ENCODE results near the gene PAXX.

DNA sequence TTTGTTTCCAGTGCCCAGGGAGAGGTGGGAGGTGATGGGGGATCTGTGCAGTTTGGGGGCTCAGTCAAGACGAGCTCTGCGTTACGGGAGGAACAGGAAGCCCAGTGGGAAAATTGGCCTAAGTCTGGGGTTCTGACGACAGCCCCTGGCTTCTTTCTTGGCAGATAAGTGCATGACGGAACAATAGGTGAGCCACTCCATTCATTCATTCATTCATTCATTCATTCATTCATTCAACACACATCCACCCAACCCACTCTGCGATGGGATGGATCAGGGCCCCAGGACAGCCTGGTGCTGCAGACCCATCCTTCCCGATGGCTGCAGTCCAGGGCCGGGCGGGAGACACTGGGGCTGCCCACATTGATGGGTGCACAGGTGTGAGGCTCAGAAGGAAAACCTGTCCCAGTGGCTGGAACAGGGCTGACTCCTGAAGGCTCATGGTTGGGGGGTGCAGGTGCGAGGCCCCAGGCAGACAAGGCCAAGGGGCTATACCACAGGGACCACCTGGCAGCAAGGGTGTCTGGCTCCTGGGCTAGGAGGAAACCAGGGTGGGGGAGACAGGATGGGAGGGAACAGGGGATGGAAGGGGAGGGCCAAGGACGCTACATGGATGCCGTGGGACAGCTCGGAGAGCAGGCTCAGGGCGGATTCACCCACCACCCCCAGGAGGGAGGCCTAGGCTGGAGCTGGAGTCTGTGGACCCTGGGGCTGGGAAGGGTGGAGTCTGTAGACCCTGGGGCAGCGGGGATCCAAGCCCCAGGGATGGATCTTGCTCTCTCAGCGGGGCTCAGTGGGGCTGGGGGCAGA, 11.3 kb upstream of the PAXX start:
- TF ChIP-seq, protein P1, sequence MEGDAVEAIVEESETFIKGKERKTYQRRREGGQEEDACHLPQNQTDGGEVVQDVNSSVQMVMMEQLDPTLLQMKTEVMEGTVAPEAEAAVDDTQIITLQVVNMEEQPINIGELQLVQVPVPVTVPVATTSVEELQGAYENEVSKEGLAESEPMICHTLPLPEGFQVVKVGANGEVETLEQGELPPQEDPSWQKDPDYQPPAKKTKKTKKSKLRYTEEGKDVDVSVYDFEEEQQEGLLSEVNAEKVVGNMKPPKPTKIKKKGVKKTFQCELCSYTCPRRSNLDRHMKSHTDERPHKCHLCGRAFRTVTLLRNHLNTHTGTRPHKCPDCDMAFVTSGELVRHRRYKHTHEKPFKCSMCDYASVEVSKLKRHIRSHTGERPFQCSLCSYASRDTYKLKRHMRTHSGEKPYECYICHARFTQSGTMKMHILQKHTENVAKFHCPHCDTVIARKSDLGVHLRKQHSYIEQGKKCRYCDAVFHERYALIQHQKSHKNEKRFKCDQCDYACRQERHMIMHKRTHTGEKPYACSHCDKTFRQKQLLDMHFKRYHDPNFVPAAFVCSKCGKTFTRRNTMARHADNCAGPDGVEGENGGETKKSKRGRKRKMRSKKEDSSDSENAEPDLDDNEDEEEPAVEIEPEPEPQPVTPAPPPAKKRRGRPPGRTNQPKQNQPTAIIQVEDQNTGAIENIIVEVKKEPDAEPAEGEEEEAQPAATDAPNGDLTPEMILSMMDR (IDR thresholded peaks at IDR 0.05 in 2 of 3, conservative IDR thresholded peaks at IDR 0.05 in 1 of 3; ENCODE audit: borderline replicate concordance in 1 of 3, insufficient read depth in 1 of 3, low read depth in 2 of 3, low read length in 2 of 3): no peak
- TF ChIP-seq POLR2A (IDR thresholded peaks at IDR 0.05; ENCODE audit: borderline replicate concordance, extremely low read depth, insufficient read depth, insufficient read length): no peak
- TF ChIP-seq EZH2phosphoT487 (IDR thresholded peaks at IDR 0.05; ENCODE audit: borderline replicate concordance): no peak
- TF ChIP-seq, protein P2, sequence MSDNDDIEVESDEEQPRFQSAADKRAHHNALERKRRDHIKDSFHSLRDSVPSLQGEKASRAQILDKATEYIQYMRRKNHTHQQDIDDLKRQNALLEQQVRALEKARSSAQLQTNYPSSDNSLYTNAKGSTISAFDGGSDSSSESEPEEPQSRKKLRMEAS (IDR thresholded peaks at IDR 0.05): no peak
- TF ChIP-seq, protein P3, sequence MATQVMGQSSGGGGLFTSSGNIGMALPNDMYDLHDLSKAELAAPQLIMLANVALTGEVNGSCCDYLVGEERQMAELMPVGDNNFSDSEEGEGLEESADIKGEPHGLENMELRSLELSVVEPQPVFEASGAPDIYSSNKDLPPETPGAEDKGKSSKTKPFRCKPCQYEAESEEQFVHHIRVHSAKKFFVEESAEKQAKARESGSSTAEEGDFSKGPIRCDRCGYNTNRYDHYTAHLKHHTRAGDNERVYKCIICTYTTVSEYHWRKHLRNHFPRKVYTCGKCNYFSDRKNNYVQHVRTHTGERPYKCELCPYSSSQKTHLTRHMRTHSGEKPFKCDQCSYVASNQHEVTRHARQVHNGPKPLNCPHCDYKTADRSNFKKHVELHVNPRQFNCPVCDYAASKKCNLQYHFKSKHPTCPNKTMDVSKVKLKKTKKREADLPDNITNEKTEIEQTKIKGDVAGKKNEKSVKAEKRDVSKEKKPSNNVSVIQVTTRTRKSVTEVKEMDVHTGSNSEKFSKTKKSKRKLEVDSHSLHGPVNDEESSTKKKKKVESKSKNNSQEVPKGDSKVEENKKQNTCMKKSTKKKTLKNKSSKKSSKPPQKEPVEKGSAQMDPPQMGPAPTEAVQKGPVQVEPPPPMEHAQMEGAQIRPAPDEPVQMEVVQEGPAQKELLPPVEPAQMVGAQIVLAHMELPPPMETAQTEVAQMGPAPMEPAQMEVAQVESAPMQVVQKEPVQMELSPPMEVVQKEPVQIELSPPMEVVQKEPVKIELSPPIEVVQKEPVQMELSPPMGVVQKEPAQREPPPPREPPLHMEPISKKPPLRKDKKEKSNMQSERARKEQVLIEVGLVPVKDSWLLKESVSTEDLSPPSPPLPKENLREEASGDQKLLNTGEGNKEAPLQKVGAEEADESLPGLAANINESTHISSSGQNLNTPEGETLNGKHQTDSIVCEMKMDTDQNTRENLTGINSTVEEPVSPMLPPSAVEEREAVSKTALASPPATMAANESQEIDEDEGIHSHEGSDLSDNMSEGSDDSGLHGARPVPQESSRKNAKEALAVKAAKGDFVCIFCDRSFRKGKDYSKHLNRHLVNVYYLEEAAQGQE (IDR thresholded peaks at IDR 0.05; ENCODE audit: low read depth): no peak
- no peak for TF ChIP-seq FOSL1 (IDR thresholded peaks at IDR 0.05; ENCODE audit: low read depth)
- no peak for TF ChIP-seq ATF3 (IDR thresholded peaks at IDR 0.05)
- no peak for TF ChIP-seq CEBPB (IDR thresholded peaks at IDR 0.05; ENCODE audit: low read depth)
- TF ChIP-seq SIN3A (IDR thresholded peaks at IDR 0.05; ENCODE audit: low read depth): no peak
- no peak for TF ChIP-seq POLR2AphosphoS5 (IDR thresholded peaks at IDR 0.05; ENCODE audit: low read depth, low read length)
- no peak for TF ChIP-seq RAD21 (IDR thresholded peaks at IDR 0.05; ENCODE audit: low read depth)
- TF ChIP-seq JUND (IDR thresholded peaks at IDR 0.05): no peak
- TF ChIP-seq ZBTB33 (IDR thresholded peaks at IDR 0.05; ENCODE audit: extremely low read depth, insufficient replicate concordance, low read length): no peak

Data from HCT116 (cell line).